NCI-H1694 (cell line): ENCODE data around the gene ANKZF1.

Experiments used
- DNase-seq: peaks from one replicate; lab custom pipeline; 2025; lab: John Stamatoyannopoulos, UW

ANKZF1 gene

GRCh38 chr2:219228041-219228910, 1.3 kb upstream of the ANKZF1 start:
- DNase-seq: no peak

- DNase-seq: no peak
These were observed 698 bp upstream of the ANKZF1 start for GRCh38 chr2:219228911-219229304.

DNA sequence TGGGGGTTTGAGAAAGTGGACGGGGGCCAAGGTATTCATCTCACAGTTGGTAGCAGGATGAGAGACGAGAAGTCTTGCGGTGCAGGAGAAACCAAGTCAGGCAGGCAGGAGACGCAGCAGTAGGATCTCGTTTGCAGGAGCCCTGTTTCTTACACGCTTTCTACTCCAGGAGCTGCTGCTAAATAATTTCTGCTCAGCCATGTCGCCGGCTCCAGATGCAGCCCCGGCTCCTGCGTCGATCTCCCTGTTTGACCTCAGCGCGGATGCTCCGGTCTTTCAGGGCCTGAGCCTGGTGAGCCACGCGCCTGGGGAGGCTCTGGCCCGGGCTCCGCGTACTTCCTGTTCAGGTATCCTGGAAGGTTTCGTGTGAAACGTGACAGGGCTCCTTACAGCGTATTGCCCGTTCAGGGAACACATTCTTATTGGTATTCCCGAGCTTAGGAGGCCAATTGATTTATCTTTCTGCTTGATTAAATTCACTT, 494 bp downstream of the ANKZF1 start:
- DNase-seq: no peak

DNA sequence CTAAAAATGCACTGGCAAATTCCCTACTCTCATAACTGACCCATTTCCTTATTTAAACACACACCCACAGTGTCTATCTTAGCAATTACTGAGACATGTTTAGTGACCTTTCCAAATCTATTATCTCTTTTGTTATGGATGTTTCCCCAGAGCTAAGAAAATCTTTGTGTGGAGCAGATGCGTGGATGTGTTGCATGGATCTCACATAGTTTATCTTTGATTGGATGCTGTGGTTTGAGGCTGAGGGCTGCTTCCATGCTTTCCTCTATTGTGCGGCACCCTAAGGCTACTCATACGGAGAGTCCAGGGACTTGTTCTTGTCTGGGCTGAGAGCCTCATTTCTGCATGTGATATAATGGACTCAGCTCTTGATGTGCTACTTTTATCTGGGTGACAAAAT, 4.7 kb downstream of the ANKZF1 start:
- DNase-seq: no peak

DNA sequence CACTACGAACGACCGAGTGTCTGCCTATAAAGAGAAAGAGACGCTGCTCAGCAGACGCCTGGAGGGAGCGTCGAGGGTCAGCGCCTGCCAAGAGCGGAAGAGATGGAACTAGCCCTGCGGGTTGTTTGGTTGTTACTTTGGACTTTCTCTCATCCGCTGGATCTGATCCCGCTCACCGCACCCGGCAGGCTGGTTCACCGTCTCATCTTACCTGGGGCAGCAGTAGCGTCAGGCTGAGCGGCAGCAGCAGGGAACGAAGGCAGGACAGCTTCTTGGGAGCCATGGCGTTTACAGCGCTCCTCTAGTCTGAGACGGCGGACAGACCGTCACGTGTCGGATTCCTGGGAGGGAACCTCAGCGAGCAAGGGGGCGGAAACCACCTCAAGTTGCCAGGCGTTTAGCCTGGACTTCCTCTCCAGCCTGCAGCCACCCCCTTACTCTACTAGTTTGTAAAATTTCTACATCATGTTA, 13.7 kb downstream of the ANKZF1 start:
- DNase-seq: no peak

DNA sequence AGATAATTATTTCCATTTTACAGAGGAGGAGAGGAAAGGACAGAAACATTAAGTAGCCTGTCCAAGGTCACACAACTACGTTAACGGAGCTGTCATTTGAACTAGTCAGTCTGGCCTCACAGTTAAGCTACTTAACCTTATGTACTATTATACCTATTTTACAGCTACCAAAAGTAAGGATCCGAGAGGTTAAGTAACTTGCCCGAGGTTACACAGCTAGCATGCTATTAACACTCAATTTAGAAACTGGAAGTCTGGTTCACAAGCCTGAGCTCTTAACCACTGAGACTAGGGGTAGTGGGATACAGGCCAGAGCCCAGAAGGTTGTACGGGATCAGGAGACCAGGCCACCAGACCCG, 15.2 kb downstream of the ANKZF1 start:
- no peak for DNase-seq

DNA sequence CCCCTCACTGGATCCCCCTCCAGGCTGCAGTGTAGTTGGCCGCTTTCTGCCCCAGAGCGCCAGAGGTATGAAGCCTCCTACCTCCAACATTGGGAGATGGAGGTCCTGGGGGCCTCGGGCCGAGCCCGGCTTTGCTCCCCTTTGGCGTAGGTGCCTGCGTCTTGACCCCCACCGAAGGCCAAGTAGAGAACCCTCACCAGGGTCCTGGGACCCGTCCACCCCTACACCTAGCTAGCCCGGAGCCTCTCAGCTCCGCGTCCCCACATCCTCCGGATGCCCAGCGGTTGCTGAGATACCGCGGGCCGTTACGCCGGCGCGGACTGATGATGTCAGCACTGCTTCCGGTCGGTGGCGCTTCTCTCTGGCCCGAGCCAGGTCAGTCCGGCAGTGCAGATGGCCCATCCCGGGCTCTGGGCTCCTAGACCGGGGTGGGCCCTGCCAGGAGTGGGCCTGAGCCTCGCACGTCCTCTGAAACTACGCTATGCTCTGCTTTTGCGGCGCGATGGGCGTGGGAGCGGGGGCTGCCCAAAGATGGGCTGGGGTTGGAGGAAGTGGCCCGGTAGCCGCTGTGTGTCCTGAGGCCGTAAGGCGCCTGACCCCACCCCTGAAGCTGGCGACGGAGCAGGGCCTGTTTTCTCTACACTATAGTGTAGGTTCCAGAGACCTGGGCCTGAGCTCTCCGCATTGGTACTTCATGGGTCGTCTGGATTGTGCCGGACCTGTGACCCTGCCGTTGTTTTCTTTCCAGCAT, 15.7 kb downstream of the ANKZF1 start, which contains the start of the genes GLB1L and STK16:
TSS of gene GLB1L (minus strand) at position 297 of the 751 bp plus-strand sequence. CDS start 1,871 bp downstream, outside the sequence.
TSS of gene STK16 (plus strand) at position 332 of the 751 bp plus-strand sequence. CDS start 521 bp downstream, outside the sequence.
- peak; percentile 26 for DNase-seq

DNA sequence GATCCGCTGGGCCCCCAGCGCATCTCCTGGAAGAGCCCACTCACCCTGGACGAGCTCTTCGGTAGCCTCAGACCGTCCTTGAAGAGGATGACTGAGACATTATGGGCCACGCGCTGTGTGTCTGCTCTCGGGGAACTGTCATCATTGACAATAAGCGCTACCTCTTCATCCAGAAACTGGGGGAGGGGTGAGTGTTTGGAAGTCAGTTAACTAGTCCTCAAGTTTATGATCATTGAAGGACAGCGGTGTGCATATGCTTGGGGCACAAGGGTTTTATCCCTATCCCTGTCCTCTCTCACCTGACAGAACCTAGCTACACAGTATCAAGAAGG, 16.3 kb downstream of the ANKZF1 start:
- no peak for DNase-seq

DNA sequence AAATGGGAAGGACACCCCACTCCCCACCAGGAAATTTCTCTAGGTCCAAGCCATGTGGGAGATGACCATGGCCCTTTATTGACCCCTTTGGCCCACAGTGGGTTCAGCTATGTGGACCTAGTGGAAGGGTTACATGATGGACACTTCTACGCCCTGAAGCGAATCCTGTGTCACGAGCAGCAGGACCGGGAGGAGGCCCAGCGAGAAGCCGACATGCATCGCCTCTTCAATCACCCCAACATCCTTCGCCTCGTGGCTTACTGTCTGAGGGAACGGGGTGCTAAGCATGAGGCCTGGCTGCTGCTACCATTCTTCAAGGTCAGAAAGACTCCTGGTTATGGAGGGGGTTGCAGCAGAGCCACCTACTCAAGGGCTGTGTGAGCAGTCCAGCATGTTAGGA, 17.0 kb downstream of the ANKZF1 start:
- no peak for DNase-seq

- no peak for DNase-seq
These were observed 18.4 kb downstream of the ANKZF1 start for GRCh38 chr2:219247678-219248642.

DNA sequence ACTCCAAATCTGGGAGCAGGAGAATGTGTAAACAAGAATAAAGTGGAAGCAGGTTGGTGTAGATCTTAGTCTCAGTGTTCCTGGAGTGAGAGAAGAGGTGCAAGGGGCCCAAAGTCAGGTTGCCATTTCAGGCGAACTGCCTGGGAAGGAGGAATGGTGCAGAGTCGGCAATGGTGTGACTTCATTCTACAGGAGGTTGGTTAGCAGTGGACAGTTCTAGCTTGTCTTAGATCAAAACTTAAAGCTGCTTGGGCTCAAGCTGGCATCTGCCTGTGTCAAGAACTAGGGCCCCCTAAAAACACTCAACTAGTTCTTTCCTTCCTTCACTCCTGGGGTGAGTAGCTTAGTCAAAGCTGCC, 19.2 kb downstream of the ANKZF1 start:
- DNase-seq: no peak

GRCh38 chr2:219249203-219249980, 19.8 kb downstream of the ANKZF1 start:
- peak; percentile 95 for DNase-seq

- no peak for DNase-seq
These were observed 20.6 kb downstream of the ANKZF1 start for GRCh38 chr2:219250049-219250781.

DNA sequence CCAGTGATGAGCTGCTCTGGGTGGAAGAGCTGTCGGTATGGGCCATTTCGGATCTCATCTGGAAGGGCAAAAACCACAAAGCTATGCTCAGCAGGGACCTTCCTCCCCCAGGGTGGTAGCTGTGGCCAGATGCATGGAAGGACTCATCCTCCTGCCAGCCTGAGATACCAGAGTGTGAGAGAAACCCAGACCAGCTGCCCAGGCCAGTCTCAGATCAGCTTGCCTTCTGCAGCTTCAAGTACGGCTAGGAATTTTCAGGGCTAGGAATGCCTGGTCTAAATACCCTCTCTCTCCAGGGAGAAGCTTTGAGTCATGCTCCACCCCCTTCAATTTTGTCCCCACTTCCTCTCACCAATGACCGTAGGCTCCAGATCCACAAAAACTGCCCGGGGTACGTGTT, 22.1 kb downstream of the ANKZF1 start:
- no peak for DNase-seq

- DNase-seq: no peak
These were observed 22.5 kb downstream of the ANKZF1 start for GRCh38 chr2:219252084-219252483.

GRCh38 chr2:219252570-219252899, 22.9 kb downstream of the ANKZF1 start:
- no peak for DNase-seq

DNA sequence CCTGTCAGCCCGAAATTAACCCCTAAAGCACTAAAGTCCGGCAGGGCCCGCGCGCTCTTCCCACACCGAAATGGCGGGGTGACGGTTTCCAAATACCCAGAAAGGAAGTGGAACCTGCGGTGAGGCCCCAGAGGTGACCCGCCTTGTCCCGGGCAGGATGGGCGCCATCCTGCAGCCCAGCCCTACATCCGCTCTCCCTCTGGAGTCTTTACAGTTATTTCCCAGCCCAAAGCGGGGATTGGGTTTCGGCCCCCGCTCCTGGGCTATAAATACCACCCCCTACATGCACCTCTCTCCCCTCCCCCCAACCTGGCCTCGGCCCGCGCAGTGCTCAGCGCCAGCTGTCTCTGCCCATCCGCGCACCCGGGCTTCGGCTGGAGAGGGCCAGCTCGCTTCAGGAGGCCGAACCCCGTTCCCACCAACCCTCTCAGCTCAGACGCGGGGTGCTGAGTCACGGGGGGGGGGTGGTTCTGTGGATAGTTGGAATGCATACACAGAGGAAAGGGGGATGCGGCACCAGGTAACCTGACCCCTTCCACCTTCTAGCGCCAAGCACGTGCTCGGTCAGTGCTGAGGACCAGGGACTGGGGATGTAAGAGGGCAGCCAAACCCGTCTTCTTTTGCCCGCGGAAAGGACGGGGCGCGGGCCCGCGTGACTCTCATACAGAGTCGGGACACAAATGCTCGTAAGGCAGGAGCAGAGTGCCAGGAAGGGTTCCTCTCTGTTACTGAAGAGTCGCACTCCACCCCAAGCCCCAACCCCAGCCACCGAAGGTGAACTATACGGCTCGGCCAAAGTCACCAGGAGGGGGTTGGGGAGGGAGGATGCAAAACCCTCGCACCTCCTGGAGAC, 23.5 kb downstream of the ANKZF1 start, which contains the start of gene TUBA4B:
TSS of gene TUBA4B (plus strand) at position 344 of the 853 bp plus-strand sequence. CDS start at position 509, 165 bp downstream.
- DNase-seq: no peak

GRCh38 chr2:219253753-219254589, 24.4 kb downstream of the ANKZF1 start, which contains the start of gene TUBA4A:
TSS of gene TUBA4A (minus strand) at chr2:219253918. CDS start at chr2:219253858, 60 bp downstream.
- DNase-seq: peak; percentile 77
